GM21367 (cell line): ENCODE data around the gene CEMIP.

ENCODE experiments used
- ATAC-seq: cut with Tn5 transposase; IDR thresholded peaks from one replicate; pipeline ENCODE4 v1.9.1; 2021; ENCODE audit not compliant: unreplicated experiment

Gene CEMIP

GRCh38 chr15:80971143-80971542, 192.0 kb downstream of the CEMIP start:
- no peak for ATAC-seq

GRCh38 chr15:80972276-80972675, 193.1 kb downstream of the CEMIP start:
- no peak for ATAC-seq

- ATAC-seq = no peak
Observed at GRCh38 chr15:80974914-80975313, 195.7 kb downstream of the CEMIP start.

- no peak for ATAC-seq
Observed at GRCh38 chr15:80976851-80977250, 197.7 kb downstream of the CEMIP start.

GRCh38 chr15:80977627-80978036, 198.5 kb downstream of the CEMIP start:
- no peak for ATAC-seq

- ATAC-seq = no peak
Observed at GRCh38 chr15:80978685-80979329, 199.6 kb downstream of the CEMIP start.

GRCh38 chr15:80979538-80980200, 200.5 kb downstream of the CEMIP start:
- ATAC-seq = no peak

- peak; percentile 45 for ATAC-seq
Observed at GRCh38 chr15:80982205-80982604, 203.0 kb downstream of the CEMIP start.

- ATAC-seq = no peak
Observed at GRCh38 chr15:80982839-80983238, 203.7 kb downstream of the CEMIP start.

GRCh38 chr15:80984856-80985255, 205.7 kb downstream of the CEMIP start:
- ATAC-seq = no peak

GRCh38 chr15:80985981-80986380, 206.8 kb downstream of the CEMIP start:
- no peak for ATAC-seq

- no peak for ATAC-seq
Observed at GRCh38 chr15:80986487-80986886, 207.3 kb downstream of the CEMIP start.

- ATAC-seq = no peak
Observed at GRCh38 chr15:80988148-80988796, 209.1 kb downstream of the CEMIP start.

- ATAC-seq = peak; percentile 1
Observed at GRCh38 chr15:80989081-80989517, 209.9 kb downstream of the CEMIP start.

- ATAC-seq = peak; percentile 94
Observed at GRCh38 chr15:80989518-80990478, 210.6 kb downstream of the CEMIP start, which contains the start of gene MESD. Gene MESD (minus strand): TSS chr15:80989819. CDS start chr15:80989791, 28 bp downstream.

- no peak for ATAC-seq
Observed at GRCh38 chr15:80990955-80991354, 211.8 kb downstream of the CEMIP start.

- ATAC-seq = no peak
Observed at GRCh38 chr15:80991421-80991820, 212.3 kb downstream of the CEMIP start.

- no peak for ATAC-seq
Observed at GRCh38 chr15:80992006-80992405, 212.8 kb downstream of the CEMIP start.

GRCh38 chr15:80992441-80992840, 213.3 kb downstream of the CEMIP start:
- no peak for ATAC-seq

GRCh38 chr15:80996247-80996646, 217.1 kb downstream of the CEMIP start:
- ATAC-seq = no peak

- no peak for ATAC-seq
Observed at GRCh38 chr15:80997692-80998091, 218.5 kb downstream of the CEMIP start.
